Activated CD8-positive, alpha-beta memory T cell treated with anti-CD3 and anti-CD28 coated beads for 1 hour (primary cell): ENCODE measurements around the gene MORN1.

Experiments
- DNase-seq, 2 donors: peaks; one replicate each; pipeline ENCODE4 v3.0.0-alpha.2; 2020; ENCODE audit warnings: low read depth in 1 of 2; ENCODE audit errors: extremely low read depth in 1 of 2

MORN1 gene

DNA sequence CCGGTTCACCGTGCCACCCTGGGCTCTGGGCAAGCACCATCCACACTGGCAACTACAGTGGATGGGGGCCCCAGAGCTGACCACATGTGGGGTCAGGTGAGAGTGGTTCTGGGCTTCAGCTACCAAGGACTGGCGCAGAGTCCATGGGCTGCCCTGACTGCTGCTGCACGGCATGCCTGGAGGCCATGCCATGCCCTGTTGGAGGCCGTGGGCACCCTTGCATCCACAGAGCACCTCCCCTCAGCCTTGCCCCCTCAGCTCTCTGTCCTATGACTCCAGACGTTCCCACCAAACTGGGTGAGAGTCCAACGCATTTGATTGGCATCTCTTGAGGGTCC is 15.5 kb downstream of the MORN1 start:
- DNase-seq: no peak

- no peak for DNase-seq
Observed at GRCh38 chr1:2375246-2375922, 16.0 kb downstream of the MORN1 start.

- no peak for DNase-seq
Observed at GRCh38 chr1:2374252-2375155, 16.9 kb downstream of the MORN1 start.

GRCh38 chr1:2373551-2374251 is 17.7 kb downstream of the MORN1 start:
- DNase-seq: no peak

DNA sequence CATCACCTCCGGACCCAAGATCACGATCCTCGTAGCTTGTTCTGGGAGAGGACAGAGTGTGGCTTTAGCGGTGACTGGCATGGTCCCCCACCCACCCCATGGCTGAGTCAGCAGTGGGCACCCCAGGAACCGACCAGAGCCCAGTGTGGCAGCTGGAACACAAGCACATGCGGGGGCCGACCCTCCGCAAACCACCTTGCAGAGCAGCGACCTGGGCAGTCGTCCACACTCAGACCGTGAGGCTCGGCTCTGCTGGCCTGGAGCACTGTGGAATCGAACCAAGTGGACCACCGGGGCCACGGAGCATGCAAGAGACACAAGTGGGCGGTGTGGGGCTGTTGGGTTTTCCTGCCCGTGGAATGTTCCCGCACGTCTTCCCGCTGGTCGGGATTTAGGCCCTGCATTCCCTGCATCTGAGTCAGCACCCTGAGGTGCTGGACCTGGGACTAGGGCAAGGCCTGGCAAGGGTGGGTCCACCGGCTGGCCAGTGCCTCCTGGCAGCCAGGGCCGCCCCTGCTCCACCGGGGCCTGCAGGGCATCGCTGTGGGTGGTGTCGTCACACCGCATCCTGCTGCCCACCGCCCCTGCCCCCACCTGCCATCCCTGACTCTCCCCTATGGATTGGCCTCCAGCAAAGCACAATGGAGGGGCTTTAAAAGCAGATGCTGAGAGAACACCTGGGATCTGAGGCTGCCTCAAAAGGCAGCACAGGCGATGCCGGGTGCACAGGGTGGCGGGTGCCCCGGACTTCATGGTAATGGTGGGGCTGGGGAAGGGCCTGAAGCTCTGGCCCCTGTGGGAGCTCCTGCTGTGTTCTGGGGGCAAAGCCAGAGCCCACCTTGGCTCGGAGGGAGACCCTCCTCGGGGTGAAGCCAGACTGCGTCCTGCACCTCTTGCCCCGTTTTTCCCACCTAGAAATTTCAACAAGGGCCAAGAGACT is 18.5 kb downstream of the MORN1 start:
- DNase-seq: no peak

DNA sequence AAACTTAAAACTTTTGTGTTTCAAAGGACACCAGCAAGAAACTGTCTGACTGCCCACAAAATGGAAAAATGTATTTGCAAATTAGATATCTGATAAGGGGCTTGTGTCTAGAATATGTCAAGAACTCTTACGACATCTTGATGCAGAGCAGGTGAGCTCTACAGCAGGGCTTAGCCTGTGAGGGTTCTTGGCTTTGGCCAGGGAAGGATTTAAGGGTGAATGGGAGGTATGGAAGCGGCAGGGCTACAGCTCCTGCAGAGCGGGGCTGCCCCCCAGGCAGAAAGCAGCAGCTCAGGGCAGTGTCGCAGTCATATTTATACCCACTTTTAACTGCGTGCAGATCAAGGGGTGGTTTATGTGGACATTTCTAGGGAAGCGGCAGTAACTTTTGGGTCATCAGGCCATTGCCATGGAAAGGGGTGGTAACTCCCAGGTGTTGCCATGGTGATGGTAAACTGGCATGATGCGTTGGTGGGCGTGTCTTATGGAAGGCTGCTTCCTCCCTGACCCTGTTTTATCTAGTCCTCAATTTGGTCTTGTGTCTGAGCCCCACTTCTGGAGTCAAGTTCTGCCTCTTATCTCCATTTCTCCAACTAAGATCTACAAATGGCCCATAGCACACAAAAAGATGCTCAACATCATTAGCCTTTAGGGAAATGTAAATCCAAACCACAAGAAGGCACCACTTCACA is 23.2 kb downstream of the MORN1 start:
- no peak for DNase-seq

DNA sequence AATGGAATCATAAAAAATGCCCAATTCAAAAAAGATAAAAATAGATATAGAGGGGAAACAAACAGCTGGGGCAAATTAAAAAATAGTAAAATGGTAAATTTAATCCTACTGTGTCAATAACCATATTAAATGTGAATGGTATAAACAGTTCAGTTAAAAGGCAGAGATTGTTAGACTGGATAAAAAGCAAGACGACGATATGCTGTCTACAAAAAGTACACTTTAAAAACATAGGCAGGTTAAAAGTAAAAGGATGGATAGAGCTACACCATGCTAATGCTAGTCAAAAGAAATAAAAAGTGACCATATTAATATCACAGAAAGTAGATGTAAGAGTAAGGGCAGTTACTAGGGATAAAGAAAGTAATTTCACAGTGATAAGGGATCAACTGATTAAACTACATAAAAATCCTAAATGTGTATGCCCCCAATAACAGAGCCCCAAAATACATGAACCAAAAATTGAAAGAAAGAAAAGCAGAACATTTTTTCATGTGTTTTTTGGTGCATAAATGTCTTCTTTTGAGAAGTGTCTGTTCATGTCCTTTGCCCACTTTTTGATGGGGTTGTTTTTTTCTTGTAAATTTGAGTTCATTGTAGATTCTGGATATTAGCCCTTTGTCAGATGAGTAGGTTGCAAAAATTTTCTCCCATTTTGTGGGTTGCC is 27.4 kb downstream of the MORN1 start:
- DNase-seq: no peak

DNA sequence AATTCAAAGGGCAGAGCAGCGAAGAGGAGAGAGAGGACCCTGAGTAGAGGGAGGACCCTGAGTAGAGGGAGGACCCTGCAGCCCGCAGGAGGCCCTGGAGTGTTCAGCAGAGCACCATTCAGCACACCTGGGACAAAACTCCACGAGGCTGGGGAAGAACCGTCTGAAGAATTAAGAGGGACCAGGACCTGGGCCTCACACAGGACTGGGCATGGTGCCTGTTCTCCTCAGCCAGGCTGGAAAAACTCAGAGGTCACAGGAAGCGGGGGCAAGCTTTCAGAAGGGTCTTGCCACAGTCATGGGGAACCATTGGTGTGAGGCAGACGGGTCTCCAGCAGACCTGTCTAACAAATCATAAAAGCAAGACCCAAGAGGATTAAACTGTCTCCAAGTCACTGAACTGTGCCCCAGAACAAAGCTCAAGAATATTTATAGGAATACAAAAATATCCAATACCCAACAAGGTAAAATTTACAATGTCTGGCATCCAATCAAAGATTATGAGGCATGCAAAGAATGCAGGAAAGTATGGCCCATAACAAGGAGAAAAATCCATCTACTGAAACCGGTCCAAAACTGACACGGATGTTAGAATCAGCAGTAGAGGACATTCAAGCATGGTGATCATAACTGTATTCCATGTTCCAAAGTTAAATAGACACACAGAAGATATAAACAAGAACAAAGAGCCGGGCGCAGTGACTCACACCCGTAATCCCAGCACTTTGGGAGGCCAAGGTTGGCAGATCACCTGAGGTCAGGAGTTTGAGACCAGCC is 30.6 kb downstream of the MORN1 start:
- DNase-seq: no peak

DNA sequence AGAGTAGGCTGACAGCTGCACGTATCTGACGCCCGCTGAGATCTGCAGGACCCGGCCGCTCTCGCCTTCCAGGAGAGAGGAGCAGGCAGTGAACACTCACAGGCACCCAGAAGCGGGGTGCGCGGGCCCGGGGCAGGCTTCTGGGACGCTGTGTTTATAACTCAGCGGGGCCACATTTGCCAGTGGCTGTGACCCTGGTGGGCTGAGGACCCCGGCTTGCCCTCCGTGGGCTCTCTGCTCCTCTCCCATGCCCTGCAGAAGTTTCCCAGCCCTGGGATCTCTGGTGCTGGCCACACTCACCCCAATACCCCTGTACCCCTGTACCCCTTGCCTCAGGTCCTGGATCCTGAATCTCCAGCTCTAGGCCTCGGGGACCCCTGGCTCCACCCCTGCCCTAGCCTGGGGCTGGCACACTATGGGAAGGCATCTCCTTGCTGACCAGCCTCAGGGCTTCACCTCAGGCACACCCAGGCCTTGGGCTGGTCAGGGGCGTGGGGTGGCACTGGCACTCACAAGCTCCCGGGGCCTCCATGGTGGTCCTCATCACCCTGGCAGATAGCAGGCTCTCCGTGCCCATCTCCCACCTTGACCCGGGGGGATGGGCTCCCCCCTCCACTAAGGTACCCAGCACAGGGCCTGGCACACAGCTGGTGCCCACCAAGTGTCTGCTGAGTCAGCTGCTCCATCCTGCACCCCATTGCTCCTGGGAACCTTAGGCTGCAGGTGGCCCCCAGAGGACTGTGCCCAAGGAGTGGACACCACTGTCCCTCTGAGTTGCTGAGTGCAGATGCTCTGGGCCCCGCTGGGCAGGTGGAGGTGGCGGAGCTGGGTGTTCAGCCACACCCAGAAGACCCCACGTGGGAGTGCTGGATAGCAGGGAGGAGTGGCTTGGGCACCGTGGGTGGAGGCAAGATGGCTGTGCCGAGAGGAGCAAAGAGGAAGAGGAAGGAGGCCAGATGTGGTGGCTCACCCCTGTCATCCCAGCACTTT is 32.4 kb downstream of the MORN1 start:
- DNase-seq: no peak

- no peak for DNase-seq
Observed at GRCh38 chr1:2358072-2358471, 33.3 kb downstream of the MORN1 start.

- DNase-seq: no peak
Observed at GRCh38 chr1:2356911-2357845, 34.2 kb downstream of the MORN1 start.

GRCh38 chr1:2356401-2356800 is 35.0 kb downstream of the MORN1 start:
- DNase-seq: no peak

GRCh38 chr1:2355373-2356261 is 35.7 kb downstream of the MORN1 start:
- no peak for DNase-seq

DNA sequence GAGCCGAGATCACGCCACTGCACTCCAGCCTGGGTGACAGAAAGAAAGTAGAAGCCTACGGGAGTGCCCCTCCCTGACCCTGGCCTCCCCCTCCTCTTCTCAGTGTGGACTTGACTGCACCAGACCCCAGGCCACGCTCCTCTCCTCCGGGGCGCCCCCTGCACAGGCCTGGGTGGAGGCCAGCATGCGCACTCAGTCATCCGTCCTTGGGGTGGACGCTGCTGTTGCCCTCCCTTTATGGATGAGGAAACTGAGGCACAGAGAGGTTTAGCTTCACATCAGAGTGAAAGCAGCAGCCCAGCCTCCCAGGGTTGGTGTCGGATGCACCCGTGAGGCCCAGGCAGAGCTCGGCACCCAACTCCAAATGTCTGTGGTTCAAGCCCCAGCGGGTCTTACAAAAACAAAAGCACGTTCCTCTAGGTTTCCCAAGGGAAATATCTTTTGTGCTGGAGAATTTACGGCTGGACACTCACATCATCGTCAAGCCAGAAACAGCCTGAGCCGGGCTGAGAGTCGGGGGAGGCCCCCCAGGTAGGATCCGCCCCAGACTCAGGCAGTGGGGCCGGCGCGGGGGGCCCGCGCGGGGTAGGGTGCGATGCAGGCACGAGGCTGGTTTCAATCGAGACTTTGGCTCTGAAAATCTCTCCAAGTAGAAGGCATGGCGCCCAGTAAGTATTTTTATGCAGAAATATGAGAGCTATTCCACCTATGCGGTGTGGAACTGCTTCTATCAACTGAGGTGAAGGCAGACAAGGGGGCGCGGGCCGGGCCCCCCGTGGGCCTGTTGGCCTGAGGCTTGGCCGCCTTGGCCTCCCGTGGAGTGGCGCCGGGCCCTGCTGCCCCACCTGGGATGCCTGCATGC is 36.6 kb downstream of the MORN1 start:
- no peak for DNase-seq
